GM12891 (cell line): Measurements from ENCODE around the gene NXPH4.

Source experiments
- DNase-seq: peaks from one replicate; pipeline ENCODE4 v3.0.0; 2011; ENCODE audit warnings: low spot score; ENCODE audit not compliant: insufficient read length
- FAIRE-seq: peaks from 2 replicates; lab custom pipeline; 2011; peaks lifted over from hg19 to GRCh38; lab: Jason Lieb, UNC
- PAX5 ChIP-seq: IDR thresholded peaks from 2 replicates; pipeline ENCODE4 v1.6.1; 2011; ENCODE audit warnings: low read length, moderate library complexity, mild to moderate bottlenecking; ENCODE audit not compliant: insufficient read depth, severe bottlenecking
- POLR2A ChIP-seq: IDR thresholded peaks from 2 replicates; pipeline ENCODE4 v1.6.1; 2011; ENCODE audit warnings: low read depth, low read length, control low read depth
- POLR2AphosphoS5 ChIP-seq: IDR thresholded peaks from 2 replicates; pipeline ENCODE4 v1.6.1; 2011; ENCODE audit warnings: low read depth, low read length, control low read depth
- POU2F2 ChIP-seq: IDR thresholded peaks from 2 replicates; pipeline ENCODE4 v1.6.1; 2011; ENCODE audit warnings: low read depth, mild to moderate bottlenecking, control low read depth, low read length, moderate library complexity
- SPI1 ChIP-seq: IDR thresholded peaks from 2 replicates; pipeline ENCODE4 v1.6.1; 2011; ENCODE audit warnings: low read depth, low read length, control low read depth
- TAF1 ChIP-seq: IDR thresholded peaks from 2 replicates; pipeline ENCODE4 v1.6.1; 2011; ENCODE audit warnings: low read depth, low read length, control low read depth

Gene NXPH4

DNA sequence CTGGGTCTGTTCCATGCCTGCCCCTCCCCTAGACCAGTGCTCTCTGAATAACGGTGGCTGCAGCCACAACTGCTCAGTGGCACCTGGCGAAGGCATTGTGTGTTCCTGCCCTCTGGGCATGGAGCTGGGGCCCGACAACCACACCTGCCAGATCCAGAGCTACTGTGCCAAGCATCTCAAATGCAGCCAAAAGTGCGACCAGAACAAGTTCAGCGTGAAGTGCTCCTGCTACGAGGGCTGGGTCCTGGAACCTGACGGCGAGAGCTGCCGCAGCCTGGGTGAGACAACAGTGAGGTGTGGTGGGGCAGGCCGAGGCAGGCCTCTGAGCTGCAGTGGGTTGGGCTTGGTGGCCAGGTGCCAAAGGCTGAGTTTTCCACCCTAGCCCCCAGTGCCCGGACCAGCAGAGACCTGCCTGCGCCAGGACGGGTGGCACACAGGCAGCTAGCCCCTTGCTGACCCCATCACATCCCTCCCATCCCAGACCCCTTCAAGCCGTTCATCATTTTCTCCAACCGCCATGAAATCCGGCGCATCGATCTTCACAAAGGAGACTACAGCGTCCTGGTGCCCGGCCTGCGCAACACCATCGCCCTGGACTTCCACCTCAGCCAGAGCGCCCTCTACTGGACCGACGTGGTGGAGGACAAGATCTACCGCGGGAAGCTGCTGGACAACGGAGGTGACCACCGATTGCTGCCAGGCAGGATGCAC, 41.0 kb upstream of the NXPH4 start:
- DNase-seq: no peak
- no peak for FAIRE-seq
- TF ChIP-seq POU2F2: no peak
- TF ChIP-seq POLR2A: no peak
- TF ChIP-seq PAX5: no peak
- TF ChIP-seq TAF1: no peak
- TF ChIP-seq POLR2AphosphoS5: no peak
- no peak for TF ChIP-seq SPI1

DNA sequence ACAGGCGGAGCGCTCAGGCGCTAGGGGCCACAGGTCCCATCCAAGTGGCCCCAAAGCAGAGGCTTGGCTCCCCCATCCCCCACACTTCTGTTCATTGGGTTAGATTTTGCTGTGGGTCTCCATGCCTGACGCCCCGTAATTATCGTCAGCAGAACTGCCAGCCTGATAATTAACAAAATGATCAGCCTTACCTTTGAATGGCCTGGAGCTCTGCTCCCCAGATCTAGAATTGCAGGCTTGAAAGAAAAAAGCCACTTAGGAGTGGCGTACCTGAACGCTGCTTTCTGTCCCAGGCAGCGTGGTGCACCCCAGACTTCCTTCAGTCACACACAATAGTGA, 40.5 kb upstream of the NXPH4 start:
- DNase-seq (no peak), FAIRE-seq (no peak)
- TF ChIP-seq SPI1: no peak
- TF ChIP-seq TAF1: no peak
- no peak for TF ChIP-seq POLR2AphosphoS5
- no peak for TF ChIP-seq POLR2A
- TF ChIP-seq PAX5: no peak
- TF ChIP-seq POU2F2: no peak

DNA sequence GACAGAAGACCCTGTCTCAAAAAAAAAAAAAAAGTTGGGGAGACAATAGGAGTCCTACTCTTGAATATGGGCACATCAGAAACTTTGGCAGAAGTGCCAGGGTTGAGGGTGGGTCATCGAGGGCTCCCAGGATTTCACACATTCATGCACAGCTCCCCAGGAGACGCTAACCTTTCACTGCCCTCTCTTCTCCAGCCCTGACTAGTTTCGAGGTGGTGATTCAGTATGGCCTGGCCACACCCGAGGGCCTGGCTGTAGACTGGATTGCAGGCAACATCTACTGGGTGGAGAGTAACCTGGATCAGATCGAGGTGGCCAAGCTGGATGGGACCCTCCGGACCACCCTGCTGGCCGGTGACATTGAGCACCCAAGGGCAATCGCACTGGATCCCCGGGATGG, 39.7 kb upstream of the NXPH4 start:
- TF ChIP-seq TAF1 (no peak), SPI1 (no peak), POLR2A (no peak), POU2F2 (no peak), PAX5 (no peak), POLR2AphosphoS5 (no peak)
- FAIRE-seq: no peak
- no peak for DNase-seq

DNA sequence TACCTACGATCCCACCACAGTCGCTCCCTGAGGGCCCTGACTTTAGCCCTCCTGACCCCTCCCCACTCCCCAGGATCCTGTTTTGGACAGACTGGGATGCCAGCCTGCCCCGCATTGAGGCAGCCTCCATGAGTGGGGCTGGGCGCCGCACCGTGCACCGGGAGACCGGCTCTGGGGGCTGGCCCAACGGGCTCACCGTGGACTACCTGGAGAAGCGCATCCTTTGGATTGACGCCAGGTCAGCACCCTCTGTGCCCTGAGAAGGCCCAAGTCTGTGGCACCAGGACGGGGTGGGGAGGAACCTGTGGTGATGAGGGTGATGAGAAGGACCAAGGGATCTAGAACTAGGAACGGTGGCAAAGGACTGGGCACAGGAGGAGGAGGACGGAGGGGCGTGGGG, 39.2 kb upstream of the NXPH4 start:
- no peak for DNase-seq
- FAIRE-seq: no peak
- TF ChIP-seq PAX5 (no peak), POLR2AphosphoS5 (no peak), TAF1 (no peak), POU2F2 (no peak), SPI1 (no peak), POLR2A (no peak)

DNA sequence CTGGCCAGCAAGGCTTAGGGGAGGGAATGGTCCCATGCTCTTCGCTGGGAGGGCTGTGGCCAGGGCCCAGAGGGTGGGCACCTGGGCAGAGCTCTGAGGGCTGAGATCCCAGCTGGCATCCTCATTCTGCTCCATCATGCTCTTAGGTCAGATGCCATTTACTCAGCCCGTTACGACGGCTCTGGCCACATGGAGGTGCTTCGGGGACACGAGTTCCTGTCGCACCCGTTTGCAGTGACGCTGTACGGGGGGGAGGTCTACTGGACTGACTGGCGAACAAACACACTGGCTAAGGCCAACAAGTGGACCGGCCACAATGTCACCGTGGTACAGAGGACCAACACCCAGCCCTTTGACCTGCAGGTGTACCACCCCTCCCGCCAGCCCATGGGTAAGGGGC, 38.4 kb upstream of the NXPH4 start:
- TF ChIP-seq POLR2AphosphoS5: no peak
- TF ChIP-seq SPI1: no peak
- no peak for TF ChIP-seq POLR2A
- TF ChIP-seq PAX5: no peak
- TF ChIP-seq TAF1: no peak
- TF ChIP-seq POU2F2: no peak
- FAIRE-seq: no peak
- no peak for DNase-seq

DNA sequence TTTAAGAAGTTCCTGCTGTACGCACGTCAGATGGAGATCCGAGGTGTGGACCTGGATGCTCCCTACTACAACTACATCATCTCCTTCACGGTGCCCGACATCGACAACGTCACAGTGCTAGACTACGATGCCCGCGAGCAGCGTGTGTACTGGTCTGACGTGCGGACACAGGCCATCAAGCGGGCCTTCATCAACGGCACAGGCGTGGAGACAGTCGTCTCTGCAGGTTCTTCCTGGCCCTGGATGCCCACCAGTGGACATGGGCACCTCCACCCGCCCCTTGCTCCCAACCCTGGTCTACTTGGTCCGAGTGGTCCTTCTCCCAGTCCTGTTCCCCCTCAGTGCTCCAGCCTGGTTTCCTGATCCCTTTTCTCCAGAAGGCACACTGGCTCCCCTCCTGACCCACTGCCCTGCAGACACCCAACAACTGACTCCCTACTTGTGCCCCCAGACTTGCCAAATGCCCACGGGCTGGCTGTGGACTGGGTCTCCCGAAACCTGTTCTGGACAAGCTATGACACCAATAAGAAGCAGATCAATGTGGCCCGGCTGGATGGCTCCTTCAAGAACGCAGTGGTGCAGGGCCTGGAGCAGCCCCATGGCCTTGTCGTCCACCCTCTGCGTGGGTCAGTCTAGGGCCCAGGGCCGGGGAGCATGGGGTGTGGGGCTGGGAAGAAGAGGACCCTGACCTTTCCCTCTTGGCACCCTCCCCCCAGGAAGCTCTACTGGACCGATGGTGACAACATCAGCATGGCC, 37.1 kb upstream of the NXPH4 start:
- DNase-seq: no peak
- FAIRE-seq: no peak
- no peak for TF ChIP-seq TAF1
- no peak for TF ChIP-seq POLR2AphosphoS5
- no peak for TF ChIP-seq POU2F2
- no peak for TF ChIP-seq SPI1
- no peak for TF ChIP-seq POLR2A
- TF ChIP-seq PAX5: no peak

DNA sequence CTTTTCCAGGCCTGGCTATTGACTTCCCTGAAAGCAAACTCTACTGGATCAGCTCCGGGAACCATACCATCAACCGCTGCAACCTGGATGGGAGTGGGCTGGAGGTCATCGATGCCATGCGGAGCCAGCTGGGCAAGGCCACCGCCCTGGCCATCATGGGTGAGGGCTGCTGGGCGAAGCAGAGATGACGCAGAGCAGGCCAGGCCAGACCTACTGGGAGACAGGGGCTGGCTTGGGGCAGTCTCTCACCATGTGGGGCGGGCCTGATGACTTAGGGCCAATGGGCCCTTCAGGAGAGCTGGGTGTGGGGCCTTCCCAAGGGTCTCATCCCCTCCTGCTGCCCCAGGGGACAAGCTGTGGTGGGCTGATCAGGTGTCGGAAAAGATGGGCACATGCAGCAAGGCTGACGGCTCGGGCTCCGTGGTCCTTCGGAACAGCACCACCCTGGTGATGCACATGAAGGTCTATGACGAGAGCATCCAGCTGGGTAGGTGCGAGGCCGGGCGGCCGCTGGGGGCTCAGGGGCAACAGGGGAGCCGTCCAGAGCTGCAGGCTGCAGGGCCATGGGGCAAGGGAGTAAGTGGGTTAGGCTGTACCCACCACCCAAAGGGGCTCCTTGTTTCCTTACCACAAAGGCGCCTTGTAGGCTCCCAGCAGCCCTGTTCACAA, 36.1 kb upstream of the NXPH4 start:
- TF ChIP-seq POU2F2 (no peak), POLR2A (no peak), SPI1 (no peak), TAF1 (no peak)
- FAIRE-seq (no peak), DNase-seq (no peak)

DNA sequence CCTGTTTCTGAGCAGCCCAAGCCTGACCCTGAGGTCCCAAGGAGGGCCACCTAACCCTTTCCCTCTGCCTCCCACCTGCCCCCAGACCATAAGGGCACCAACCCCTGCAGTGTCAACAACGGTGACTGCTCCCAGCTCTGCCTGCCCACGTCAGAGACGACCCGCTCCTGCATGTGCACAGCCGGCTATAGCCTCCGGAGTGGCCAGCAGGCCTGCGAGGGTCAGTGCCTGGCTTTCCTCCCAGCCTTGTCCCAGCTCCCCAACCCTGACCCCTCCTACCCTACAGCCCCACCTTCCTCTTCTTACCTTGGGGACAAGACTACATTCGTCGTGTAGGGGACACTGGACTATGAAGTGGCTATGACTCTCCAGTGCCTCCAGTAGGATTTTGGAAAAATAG, 35.5 kb upstream of the NXPH4 start:
- no peak for TF ChIP-seq PAX5
- TF ChIP-seq TAF1: no peak
- TF ChIP-seq POLR2AphosphoS5: no peak
- no peak for TF ChIP-seq POLR2A
- no peak for TF ChIP-seq SPI1
- TF ChIP-seq POU2F2: no peak
- FAIRE-seq (no peak), DNase-seq (no peak)

DNA sequence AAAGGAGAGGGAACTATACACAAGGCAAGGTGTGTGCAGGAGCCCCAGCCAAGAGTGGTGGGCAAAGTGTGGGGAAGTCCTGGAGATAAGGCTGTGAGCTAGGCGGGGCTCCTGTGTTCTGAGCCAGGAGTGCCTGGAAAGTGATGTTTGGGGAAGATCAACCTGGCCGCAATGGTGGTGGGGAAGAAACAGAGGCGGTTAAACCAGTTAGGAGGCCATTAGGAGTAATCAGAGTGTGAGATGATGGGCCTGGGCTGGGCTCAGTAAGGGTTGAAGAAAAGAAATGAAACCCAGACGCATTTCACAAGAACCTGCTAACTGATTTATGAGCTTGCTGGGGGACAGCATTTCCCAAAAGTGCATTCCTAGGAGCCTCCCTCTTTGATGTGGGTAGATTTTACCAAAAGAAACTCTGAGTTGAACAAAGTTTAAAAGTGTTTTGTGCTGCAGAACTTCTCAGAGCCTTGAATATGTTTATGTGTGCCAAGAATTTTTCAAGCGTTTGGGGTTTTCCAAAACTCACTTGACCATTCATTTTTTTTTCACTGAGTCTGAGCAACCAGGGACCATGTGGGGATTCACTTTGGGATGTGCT, 34.9 kb upstream of the NXPH4 start:
- DNase-seq (no peak), FAIRE-seq (no peak)
- TF ChIP-seq PAX5 (no peak), POLR2A (no peak), POLR2AphosphoS5 (no peak), SPI1 (no peak), POU2F2 (no peak), TAF1 (no peak)
